ENCODE results near the gene SFXN5. TPM values are rescaled to one million over a fixed set of nuclear protein-coding genes. Genes with fewer than 3 reads are reported as not detected.
A peak's percentile ranks its signal among the peaks of the same experiment; 100 is the strongest.

SFXN5 gene
- total RNA-seq, 1 experiment from 2014 or later: 11.3 TPM

DNA sequence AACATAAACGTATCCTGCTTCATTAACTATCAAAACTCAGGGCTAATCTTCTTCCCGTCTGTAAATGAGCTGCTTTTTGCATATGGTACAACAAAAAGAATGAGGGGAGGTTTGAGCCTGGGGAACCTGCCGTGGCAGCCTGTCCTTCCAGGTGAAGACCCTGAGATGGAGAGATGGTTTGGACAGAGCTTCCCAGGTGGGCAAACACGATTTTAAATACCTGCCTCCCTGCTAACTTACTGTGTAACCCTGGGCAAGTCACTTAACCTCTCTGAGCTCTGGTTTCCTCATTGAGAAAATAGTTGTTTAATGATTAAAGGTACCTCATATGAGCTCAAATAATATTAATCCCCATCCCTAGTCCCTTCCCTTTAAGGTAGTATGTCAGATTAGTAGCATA lies 145.1 kb downstream of the SFXN5 start:
- H3K4me3 Mint-ChIP-seq (ENCODE audit: low read depth, unreplicated experiment): no peak overlapping the region
- H3K36me3 Mint-ChIP-seq (ENCODE audit: insufficient read depth, unreplicated experiment): no peaks in the 10 kb centered on the region
- CTCF ChIA-PET: no interaction called here
- intact Hi-C loops (cut with micrococcal nuclease; ENCODE audit: unreplicated experiment): no loop called here
- BruUV-seq (replicated peaks): no TSS peak
- H3K9me3 Mint-ChIP-seq (ENCODE audit: low read depth, unreplicated experiment): no peaks in the 10 kb centered on the region
- peaks cover 32% of the 10 kb centered on the region for H3K27me3 Mint-ChIP-seq (ENCODE audit: unreplicated experiment)
- no peak overlapping the region for H3K27ac Mint-ChIP-seq (ENCODE audit: unreplicated experiment)
- DNase-seq: no peak
- TF ChIP-seq, protein P1, sequence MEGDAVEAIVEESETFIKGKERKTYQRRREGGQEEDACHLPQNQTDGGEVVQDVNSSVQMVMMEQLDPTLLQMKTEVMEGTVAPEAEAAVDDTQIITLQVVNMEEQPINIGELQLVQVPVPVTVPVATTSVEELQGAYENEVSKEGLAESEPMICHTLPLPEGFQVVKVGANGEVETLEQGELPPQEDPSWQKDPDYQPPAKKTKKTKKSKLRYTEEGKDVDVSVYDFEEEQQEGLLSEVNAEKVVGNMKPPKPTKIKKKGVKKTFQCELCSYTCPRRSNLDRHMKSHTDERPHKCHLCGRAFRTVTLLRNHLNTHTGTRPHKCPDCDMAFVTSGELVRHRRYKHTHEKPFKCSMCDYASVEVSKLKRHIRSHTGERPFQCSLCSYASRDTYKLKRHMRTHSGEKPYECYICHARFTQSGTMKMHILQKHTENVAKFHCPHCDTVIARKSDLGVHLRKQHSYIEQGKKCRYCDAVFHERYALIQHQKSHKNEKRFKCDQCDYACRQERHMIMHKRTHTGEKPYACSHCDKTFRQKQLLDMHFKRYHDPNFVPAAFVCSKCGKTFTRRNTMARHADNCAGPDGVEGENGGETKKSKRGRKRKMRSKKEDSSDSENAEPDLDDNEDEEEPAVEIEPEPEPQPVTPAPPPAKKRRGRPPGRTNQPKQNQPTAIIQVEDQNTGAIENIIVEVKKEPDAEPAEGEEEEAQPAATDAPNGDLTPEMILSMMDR (IDR thresholded peaks at IDR 0.05; ENCODE audit: unreplicated experiment): no peak
- H3K4me1 Mint-ChIP-seq (ENCODE audit: low read depth, unreplicated experiment): no peaks in the 10 kb centered on the region

DNA sequence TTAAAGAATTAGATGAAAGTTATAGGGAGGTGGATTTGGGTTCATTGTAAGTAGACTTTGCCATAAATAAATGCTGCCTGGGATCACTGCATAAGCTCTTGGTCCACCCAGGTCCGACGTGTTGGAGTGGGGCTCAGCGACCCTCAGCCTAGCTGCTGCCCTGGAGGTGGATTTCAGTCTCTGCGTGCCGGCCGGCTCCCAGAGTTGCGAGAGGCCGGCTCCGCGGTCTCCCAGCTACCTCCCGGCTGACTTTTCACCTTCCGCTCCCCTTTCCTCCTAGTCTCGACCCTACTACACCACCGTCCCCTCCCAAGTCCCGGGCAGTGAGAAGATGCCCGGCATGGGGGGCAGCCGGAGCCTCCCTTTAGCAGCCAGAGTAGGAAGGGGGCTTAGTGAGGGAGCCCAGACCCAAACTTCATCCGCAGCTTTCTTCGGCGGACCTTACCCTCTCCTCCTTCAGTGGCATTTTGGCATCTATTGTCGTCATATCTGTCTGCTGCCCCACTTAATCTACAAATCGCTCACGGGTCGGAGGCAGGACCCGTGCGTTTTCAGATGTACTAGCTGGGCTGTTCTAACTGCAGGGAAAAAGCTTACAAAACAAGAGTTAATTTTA lies 146.1 kb downstream of the SFXN5 start:
- H3K27me3 Mint-ChIP-seq (ENCODE audit: unreplicated experiment): peaks cover 35% of the 10 kb centered on the region
- no peak overlapping the region for H3K27ac Mint-ChIP-seq (ENCODE audit: unreplicated experiment)
- no peaks in the 10 kb centered on the region for H3K36me3 Mint-ChIP-seq (ENCODE audit: insufficient read depth, unreplicated experiment)
- CTCF ChIA-PET: interaction anchor here (1.3 kb wide), 1 partner anchor 10 kb away, joined by 3 read pairs; no protein-coding TSS in a partner anchor
- no peaks in the 10 kb centered on the region for H3K4me1 Mint-ChIP-seq (ENCODE audit: low read depth, unreplicated experiment)
- TF ChIP-seq, protein P1 (IDR thresholded peaks at IDR 0.05; ENCODE audit: unreplicated experiment): no peak
- H3K4me3 Mint-ChIP-seq (ENCODE audit: low read depth, unreplicated experiment): no peak overlapping the region
- no peaks in the 10 kb centered on the region for H3K9me3 Mint-ChIP-seq (ENCODE audit: low read depth, unreplicated experiment)
- no TSS peak for BruUV-seq (replicated peaks)
- intact Hi-C loops (cut with micrococcal nuclease; ENCODE audit: unreplicated experiment): no loop called here
- DNase-seq: no peak

DNA sequence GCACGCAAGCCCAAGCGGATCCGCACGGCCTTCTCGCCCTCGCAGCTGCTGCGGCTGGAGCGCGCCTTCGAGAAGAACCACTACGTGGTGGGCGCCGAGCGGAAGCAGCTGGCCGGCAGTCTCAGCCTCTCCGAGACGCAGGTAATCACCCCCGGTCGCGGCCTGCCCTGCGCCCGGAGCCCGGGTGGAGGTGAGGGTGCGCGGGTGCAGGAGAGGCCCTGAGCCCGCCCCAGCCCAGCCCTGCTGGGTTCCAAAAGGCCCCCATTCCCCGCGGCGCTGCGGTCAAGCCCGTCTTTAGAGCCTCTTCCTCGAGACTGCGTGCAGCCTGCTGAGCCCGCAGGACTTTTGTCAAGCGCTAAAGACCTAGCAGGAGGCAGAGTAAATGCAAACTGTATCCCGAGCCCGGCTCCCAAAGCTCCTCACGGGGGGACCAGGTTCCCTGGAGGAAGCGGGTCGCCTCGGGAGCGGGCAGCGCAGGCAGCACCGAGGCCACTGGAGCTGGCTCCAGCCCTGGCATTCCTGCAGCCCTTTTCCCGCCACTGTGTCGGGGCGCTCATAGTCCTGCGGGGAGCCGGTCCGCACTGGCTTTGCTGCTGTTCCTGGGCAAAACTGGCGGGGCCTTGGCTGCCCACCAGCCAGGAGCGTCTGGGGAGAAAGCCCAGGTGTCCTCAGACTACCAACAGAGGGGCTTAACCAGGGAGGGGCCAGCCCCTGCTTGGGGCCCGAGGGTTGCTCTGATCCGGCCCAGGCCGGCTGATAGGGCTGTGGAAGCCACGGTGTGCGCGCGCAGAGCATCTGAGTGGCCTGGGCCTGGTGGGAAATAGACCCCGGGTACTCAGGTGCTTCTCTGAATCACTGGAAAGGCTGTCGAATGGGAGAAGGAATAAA lies 146.9 kb downstream of the SFXN5 start:
- Mint-ChIP-seq H3K36me3 (ENCODE audit: insufficient read depth, unreplicated experiment) (no peaks in the 10 kb centered on the region), H3K27ac (ENCODE audit: unreplicated experiment) (no peak overlapping the region), H3K27me3 (ENCODE audit: unreplicated experiment) (peaks cover 39% of the 10 kb centered on the region), H3K9me3 (ENCODE audit: low read depth, unreplicated experiment) (no peaks in the 10 kb centered on the region), H3K4me3 (ENCODE audit: low read depth, unreplicated experiment) (peak overlapping the region; percentile 45), H3K4me1 (ENCODE audit: low read depth, unreplicated experiment) (no peaks in the 10 kb centered on the region)
- BruUV-seq (replicated peaks): no TSS peak
- TF ChIP-seq, protein P1 (IDR thresholded peaks at IDR 0.05; ENCODE audit: unreplicated experiment): no peak
- intact Hi-C loops (cut with micrococcal nuclease; ENCODE audit: unreplicated experiment): no loop called here
- CTCF ChIA-PET: interaction anchor here (0.5 to 1.3 kb wide), 2 partner anchors 10 to 239 kb away, joined by 3 to 8 read pairs; no protein-coding TSS in a partner anchor
- DNase-seq: no peak

DNA sequence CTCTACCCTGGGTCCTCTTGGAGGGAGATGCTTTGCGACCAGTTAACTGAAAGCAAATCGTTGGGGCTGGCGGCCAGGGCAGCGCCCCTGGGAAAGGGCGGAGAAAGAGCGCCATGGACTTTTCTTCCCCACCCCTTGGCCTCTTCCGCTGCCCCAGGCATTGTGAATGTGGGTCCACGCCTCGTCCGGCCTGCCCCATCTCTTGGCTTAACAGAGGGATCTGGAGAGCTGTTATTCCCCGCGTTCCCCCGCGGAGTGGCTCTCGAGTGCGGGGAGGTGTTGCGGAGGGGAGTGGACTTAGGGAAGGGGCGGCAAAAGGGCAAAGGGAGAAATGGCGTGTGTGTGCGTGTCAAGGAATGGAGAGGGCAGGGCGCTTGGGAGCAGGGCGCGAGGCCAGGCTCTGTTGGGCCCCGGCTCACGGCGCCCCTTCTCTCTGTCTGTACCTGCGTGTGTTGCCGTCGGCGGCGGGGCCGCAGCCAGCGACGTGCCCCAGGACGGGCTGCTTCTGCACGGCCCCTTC lies 147.6 kb downstream of the SFXN5 start:
- Mint-ChIP-seq H3K27ac (ENCODE audit: unreplicated experiment) (no peak overlapping the region), H3K36me3 (ENCODE audit: insufficient read depth, unreplicated experiment) (peaks cover 4% of the 10 kb centered on the region), H3K9me3 (ENCODE audit: low read depth, unreplicated experiment) (no peaks in the 10 kb centered on the region), H3K4me1 (ENCODE audit: low read depth, unreplicated experiment) (peaks cover 2% of the 10 kb centered on the region), H3K4me3 (ENCODE audit: low read depth, unreplicated experiment) (peak overlapping the region; percentile 45), H3K27me3 (ENCODE audit: unreplicated experiment) (peaks cover 46% of the 10 kb centered on the region)
- TF ChIP-seq, protein P1 (IDR thresholded peaks at IDR 0.05; ENCODE audit: unreplicated experiment): no peak
- no TSS peak for BruUV-seq (replicated peaks)
- no peak for DNase-seq
- intact Hi-C loops (cut with micrococcal nuclease; ENCODE audit: unreplicated experiment): no loop called here
- CTCF ChIA-PET: interaction anchor here (1.8 kb wide), 1 partner anchor 31 kb away, joined by 4 read pairs; no protein-coding TSS in a partner anchor
